NCI-H2196 treated with DMSO at 0.1 percent for 48 hours (cell line): ENCODE data around the gene RIMS4.

Experiments used
- DNase-seq: peaks from one replicate; lab custom pipeline; 2025; ENCODE audit not compliant: unreplicated experiment; lab: John Stamatoyannopoulos, UW

The RIMS4 gene

GRCh38 chr20:44796758-44797457 is 13.4 kb downstream of the RIMS4 start:
- DNase-seq: no peak

GRCh38 chr20:44796311-44796710 is 14.0 kb downstream of the RIMS4 start:
- no peak for DNase-seq

- DNase-seq: no peak
Measured at GRCh38 chr20:44795836-44796235, 14.5 kb downstream of the RIMS4 start.

GRCh38 chr20:44792796-44793195 is 17.6 kb downstream of the RIMS4 start:
- no peak for DNase-seq

- DNase-seq: no peak
Measured at GRCh38 chr20:44790638-44791393, 19.5 kb downstream of the RIMS4 start.

GRCh38 chr20:44788706-44789456 is 21.5 kb downstream of the RIMS4 start:
- no peak for DNase-seq

- no peak for DNase-seq
Measured at GRCh38 chr20:44787299-44787698, 23.0 kb downstream of the RIMS4 start.

GRCh38 chr20:44785768-44786167 is 24.6 kb downstream of the RIMS4 start:
- no peak for DNase-seq

- DNase-seq: no peak
Measured at GRCh38 chr20:44784688-44785087, 25.7 kb downstream of the RIMS4 start.

- no peak for DNase-seq
Measured at GRCh38 chr20:44781791-44782190, 28.6 kb downstream of the RIMS4 start.

- DNase-seq: no peak
Measured at GRCh38 chr20:44781118-44781517, 29.2 kb downstream of the RIMS4 start.

- no peak for DNase-seq
Measured at GRCh38 chr20:44780226-44780625, 30.1 kb downstream of the RIMS4 start.

GRCh38 chr20:44776980-44777379 is 33.4 kb downstream of the RIMS4 start:
- DNase-seq: no peak

GRCh38 chr20:44773070-44773829 is 37.1 kb downstream of the RIMS4 start:
- DNase-seq: no peak

- no peak for DNase-seq
Measured at GRCh38 chr20:44772636-44773035, 37.7 kb downstream of the RIMS4 start.

- no peak for DNase-seq
Measured at GRCh38 chr20:44771172-44771535, 39.2 kb downstream of the RIMS4 start.

GRCh38 chr20:44770484-44771171 is 39.7 kb downstream of the RIMS4 start:
- DNase-seq: no peak

GRCh38 chr20:44769481-44769863 is 40.9 kb downstream of the RIMS4 start:
- DNase-seq: no peak

GRCh38 chr20:44768854-44769480 is 41.4 kb downstream of the RIMS4 start:
- no peak for DNase-seq

GRCh38 chr20:44768256-44768655 is 42.1 kb downstream of the RIMS4 start:
- no peak for DNase-seq
